Measurements from ENCODE around the gene SRGAP2. TPM values are rescaled to one million over a fixed set of nuclear protein-coding genes. Genes with fewer than 3 reads are reported as not detected.
"Not testable (repeated sequence)": the region's sequence is repeated elsewhere in the genome, so short reads cannot be mapped to it uniquely, and the experiment has no call there.

The SRGAP2 gene
- total RNA-seq, 1 experiment from 2014 or later, result 72.1 TPM

DNA sequence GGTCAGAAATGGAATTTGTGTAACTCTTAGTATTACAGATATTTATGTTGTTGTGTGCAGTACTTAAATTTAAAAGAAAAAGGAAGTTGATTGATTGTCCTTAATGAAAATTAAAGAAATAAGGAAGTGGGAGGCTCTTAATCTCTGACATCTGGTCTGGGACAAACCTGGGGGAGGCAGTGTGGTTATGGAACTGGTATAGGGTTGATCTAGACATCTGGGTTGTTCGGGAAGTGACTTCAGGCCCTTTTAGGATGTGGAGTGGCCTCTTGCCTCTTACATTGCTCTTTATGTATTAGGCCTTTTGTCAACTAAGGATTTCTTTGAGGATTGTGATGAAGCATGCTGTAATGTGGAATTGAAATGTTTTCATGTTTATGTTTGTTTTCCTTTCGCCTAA is 15.4 kb downstream of the SRGAP2 start:
- BruUV-seq (replicated peaks); intact Hi-C loops (cut with micrococcal nuclease); CTCF ChIA-PET: not testable (repeated sequence)

DNA sequence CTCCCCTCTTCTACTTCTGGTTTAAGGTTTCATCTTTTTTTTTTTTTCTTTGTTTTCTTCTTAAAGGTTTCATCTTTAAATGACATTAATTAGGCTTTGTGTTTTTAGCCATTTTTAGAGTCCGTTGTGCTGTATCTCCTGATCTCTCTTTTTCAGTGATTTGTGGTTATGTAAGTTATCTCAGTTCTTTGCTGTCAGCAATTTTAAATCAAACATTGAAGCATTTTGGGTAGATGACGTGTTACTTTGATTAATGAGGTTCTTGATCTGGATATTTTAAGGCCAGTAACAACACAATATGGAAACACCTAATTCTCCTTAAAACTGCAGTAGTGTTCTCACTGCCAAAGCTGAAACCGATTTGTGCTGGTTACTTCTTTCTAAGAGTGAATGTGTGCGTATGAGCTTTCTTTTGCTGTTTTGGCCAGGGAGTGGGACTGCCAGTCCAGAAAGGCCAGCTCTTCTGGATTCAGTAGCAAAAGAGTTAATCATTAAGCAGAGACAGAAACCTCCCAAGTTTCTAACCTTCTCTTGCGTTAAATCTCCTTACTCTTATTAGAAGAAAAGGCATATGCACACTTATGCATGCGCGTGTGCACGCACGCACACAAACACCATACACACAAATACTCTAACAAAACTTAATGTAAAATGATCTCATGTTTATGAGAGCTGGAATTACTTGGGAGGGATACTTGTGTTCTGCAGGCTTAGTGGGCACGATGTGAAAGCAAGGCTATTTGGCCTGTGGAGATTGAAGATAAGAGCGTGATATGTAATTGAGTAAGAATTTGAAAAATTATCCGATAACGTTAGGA is 16.4 kb downstream of the SRGAP2 start:
- H3K9me3 Mint-ChIP-seq (ENCODE audit: unreplicated experiment); H3K4me3 Mint-ChIP-seq (ENCODE audit: unreplicated experiment); intact Hi-C loops (cut with micrococcal nuclease); H3K27ac Mint-ChIP-seq (ENCODE audit: low read depth, unreplicated experiment); H3K4me1 Mint-ChIP-seq (ENCODE audit: insufficient read depth, unreplicated experiment); BruUV-seq (replicated peaks); H3K27me3 Mint-ChIP-seq (ENCODE audit: insufficient read depth, unreplicated experiment); CTCF ChIA-PET; DNase-seq (ENCODE audit: unreplicated experiment); POLR2A ChIA-PET; H3K36me3 Mint-ChIP-seq (ENCODE audit: insufficient read depth, unreplicated experiment): not testable (repeated sequence)

More for the DNA sequence above, 15.4 kb downstream of the SRGAP2 start:
- H3K4me1 Mint-ChIP-seq (ENCODE audit: insufficient read depth, unreplicated experiment); H3K27ac Mint-ChIP-seq (ENCODE audit: low read depth, unreplicated experiment); DNase-seq (ENCODE audit: unreplicated experiment); H3K4me3 Mint-ChIP-seq (ENCODE audit: unreplicated experiment); H3K9me3 Mint-ChIP-seq (ENCODE audit: unreplicated experiment); H3K27me3 Mint-ChIP-seq (ENCODE audit: insufficient read depth, unreplicated experiment); H3K36me3 Mint-ChIP-seq (ENCODE audit: insufficient read depth, unreplicated experiment); POLR2A ChIA-PET: not testable (repeated sequence)

DNA sequence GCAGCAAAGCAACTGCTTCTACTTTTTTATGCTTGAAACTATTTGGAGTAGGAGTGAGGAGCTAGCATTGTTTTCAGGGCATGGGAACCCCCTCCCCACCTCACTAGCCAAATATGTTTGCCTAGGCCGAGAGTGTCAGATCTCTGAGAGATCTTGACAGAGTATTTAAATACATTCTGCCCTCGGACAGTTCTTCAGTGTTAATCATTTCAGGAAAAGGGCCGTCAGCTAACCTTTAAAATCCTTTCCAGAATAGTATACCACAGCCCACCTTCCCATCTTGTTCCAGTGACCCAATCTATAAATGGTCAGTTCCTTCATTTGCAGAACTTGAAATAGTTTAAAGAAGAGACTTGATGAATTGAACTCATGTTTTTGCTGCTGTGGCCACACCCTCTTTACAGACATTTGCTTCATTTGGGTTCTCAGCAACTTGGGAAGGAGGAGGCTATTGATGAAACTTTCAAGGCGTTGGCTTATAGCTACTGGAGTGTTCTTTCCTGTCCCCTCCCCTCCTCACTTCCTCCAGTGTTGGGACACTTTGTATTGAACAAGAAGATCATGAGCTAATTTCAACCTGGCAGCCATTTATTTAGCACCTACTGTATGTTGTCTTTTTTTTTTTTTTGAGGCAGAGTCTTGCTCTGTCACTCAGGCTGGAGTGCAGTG is 17.1 kb downstream of the SRGAP2 start:
- H3K4me1 Mint-ChIP-seq (ENCODE audit: insufficient read depth, unreplicated experiment); DNase-seq (ENCODE audit: unreplicated experiment); POLR2A ChIA-PET; H3K36me3 Mint-ChIP-seq (ENCODE audit: insufficient read depth, unreplicated experiment); H3K27ac Mint-ChIP-seq (ENCODE audit: low read depth, unreplicated experiment); H3K27me3 Mint-ChIP-seq (ENCODE audit: insufficient read depth, unreplicated experiment); BruUV-seq (replicated peaks); CTCF ChIA-PET; H3K4me3 Mint-ChIP-seq (ENCODE audit: unreplicated experiment); H3K9me3 Mint-ChIP-seq (ENCODE audit: unreplicated experiment); intact Hi-C loops (cut with micrococcal nuclease): not testable (repeated sequence)

DNA sequence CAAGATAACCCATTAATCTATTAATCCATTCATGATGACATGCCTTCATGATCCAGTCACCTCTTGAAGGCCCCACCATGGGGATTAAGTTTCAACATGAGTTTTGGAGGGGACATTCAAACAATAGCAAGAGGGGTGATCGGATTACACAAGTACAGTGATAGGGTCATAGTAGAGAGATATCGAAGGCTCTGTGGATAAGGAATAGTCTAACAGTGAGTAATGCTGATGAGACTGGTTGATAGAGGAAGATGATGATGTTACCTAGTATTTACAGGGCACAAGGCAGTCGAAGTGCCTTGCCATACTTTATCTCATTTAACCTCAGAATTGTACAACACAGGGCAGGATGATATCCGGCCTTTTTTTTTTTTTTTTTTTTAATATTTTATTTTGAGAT is 18.2 kb downstream of the SRGAP2 start:
- H3K9me3 Mint-ChIP-seq (ENCODE audit: unreplicated experiment); BruUV-seq (replicated peaks); H3K4me3 Mint-ChIP-seq (ENCODE audit: unreplicated experiment); H3K4me1 Mint-ChIP-seq (ENCODE audit: insufficient read depth, unreplicated experiment); intact Hi-C loops (cut with micrococcal nuclease); CTCF ChIA-PET; POLR2A ChIA-PET; H3K27ac Mint-ChIP-seq (ENCODE audit: low read depth, unreplicated experiment); H3K27me3 Mint-ChIP-seq (ENCODE audit: insufficient read depth, unreplicated experiment); DNase-seq (ENCODE audit: unreplicated experiment); H3K36me3 Mint-ChIP-seq (ENCODE audit: insufficient read depth, unreplicated experiment): not testable (repeated sequence)

DNA sequence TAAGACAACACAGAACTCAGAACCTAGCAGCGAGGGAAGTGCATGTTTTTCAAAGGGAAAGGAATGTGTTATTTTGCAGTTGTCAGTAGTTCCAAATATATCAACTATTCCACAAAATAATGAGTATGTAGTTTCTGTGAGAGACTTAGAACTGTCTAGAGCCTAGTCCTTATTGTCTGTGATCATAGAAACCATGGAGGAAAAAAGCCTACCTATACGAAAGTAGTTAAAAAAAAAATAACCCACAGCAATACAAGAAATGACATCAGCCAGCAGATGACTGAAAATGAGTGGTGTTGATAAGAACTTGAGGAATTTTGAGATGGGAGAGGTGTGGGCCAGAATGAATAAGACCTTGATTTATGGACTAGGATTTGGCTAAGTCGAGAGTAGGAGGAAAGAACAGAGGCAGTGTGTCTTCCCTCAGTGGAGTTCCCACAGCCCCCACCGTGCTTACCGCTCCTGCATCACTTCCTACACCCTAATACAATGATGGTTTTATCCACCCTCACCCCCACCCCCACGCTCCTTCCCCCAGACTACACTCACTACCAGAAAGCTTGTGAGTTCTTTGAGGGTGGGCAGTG is 20.9 kb downstream of the SRGAP2 start:
- H3K27ac Mint-ChIP-seq (ENCODE audit: low read depth, unreplicated experiment); CTCF ChIA-PET; BruUV-seq (replicated peaks); H3K4me3 Mint-ChIP-seq (ENCODE audit: unreplicated experiment); H3K27me3 Mint-ChIP-seq (ENCODE audit: insufficient read depth, unreplicated experiment); DNase-seq (ENCODE audit: unreplicated experiment); H3K4me1 Mint-ChIP-seq (ENCODE audit: insufficient read depth, unreplicated experiment); intact Hi-C loops (cut with micrococcal nuclease); H3K9me3 Mint-ChIP-seq (ENCODE audit: unreplicated experiment); H3K36me3 Mint-ChIP-seq (ENCODE audit: insufficient read depth, unreplicated experiment); POLR2A ChIA-PET: not testable (repeated sequence)

DNA sequence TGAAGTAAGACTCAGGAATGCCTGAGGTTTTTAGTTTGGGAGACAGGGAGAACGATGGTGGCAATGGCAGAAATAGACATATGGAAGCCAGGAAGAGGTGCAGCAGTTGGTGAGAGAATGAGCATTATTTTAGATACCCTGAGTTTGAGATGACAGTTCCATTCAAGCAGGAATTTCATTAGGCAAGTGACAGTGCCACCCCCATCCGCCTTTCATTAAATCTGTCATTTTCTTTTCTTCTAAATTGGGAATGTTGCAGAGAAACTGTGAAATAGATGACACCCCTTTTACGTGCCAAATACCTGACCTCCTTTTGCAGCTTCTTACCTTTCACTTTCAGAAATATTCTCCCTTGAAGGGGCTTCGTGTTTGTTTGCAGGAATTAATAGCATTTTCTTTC is 22.0 kb downstream of the SRGAP2 start:
- H3K36me3 Mint-ChIP-seq (ENCODE audit: insufficient read depth, unreplicated experiment); POLR2A ChIA-PET; BruUV-seq (replicated peaks); H3K4me3 Mint-ChIP-seq (ENCODE audit: unreplicated experiment); H3K27me3 Mint-ChIP-seq (ENCODE audit: insufficient read depth, unreplicated experiment); CTCF ChIA-PET; H3K27ac Mint-ChIP-seq (ENCODE audit: low read depth, unreplicated experiment); H3K4me1 Mint-ChIP-seq (ENCODE audit: insufficient read depth, unreplicated experiment); DNase-seq (ENCODE audit: unreplicated experiment); H3K9me3 Mint-ChIP-seq (ENCODE audit: unreplicated experiment); intact Hi-C loops (cut with micrococcal nuclease): not testable (repeated sequence)

DNA sequence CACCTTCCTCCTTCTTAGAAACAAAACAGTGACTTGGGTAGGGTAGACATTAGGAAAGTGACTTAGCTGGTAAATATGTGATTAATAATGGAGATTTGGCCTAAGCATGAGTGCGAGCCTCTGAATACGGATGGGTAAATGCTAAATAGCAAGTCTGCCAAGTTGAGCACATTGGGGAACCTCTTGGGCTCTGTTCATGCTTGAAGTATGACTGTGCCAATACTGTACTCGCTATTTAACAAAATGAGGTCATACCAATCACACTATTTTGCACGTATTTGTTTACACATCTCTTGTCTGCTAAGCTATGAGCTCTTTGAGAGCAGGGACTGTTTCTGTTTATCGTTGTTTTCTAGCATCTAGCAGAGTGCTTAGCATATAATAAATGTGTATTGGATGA is 23.5 kb downstream of the SRGAP2 start:
- BruUV-seq (replicated peaks); H3K27me3 Mint-ChIP-seq (ENCODE audit: insufficient read depth, unreplicated experiment): not testable (repeated sequence)

DNA sequence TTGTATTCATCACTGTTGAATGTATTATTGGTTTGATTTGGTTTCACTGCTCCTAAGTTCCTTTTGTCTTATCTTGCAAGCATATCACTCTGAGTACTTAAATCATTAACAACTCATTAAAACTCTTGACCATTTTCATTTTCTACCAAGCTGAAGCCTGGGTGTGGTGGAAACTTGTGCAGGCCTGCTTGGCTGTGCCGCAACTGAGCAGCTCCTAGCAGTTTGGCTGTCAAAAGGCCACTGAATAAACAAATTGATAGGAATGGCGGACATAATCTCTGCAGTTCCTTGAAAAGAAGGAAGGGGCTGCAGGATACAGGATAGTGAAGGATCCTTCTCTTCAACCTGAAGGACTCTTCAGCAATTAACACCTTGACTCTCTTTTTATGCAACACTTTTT is 25.9 kb downstream of the SRGAP2 start:
- POLR2A ChIA-PET; H3K27me3 Mint-ChIP-seq (ENCODE audit: insufficient read depth, unreplicated experiment); H3K4me3 Mint-ChIP-seq (ENCODE audit: unreplicated experiment); BruUV-seq (replicated peaks); CTCF ChIA-PET; H3K4me1 Mint-ChIP-seq (ENCODE audit: insufficient read depth, unreplicated experiment); H3K9me3 Mint-ChIP-seq (ENCODE audit: unreplicated experiment); H3K36me3 Mint-ChIP-seq (ENCODE audit: insufficient read depth, unreplicated experiment); H3K27ac Mint-ChIP-seq (ENCODE audit: low read depth, unreplicated experiment); intact Hi-C loops (cut with micrococcal nuclease); DNase-seq (ENCODE audit: unreplicated experiment): not testable (repeated sequence)

More for the DNA sequence above, 23.5 kb downstream of the SRGAP2 start:
- POLR2A ChIA-PET; H3K9me3 Mint-ChIP-seq (ENCODE audit: unreplicated experiment); CTCF ChIA-PET; H3K27ac Mint-ChIP-seq (ENCODE audit: low read depth, unreplicated experiment); H3K36me3 Mint-ChIP-seq (ENCODE audit: insufficient read depth, unreplicated experiment); intact Hi-C loops (cut with micrococcal nuclease); DNase-seq (ENCODE audit: unreplicated experiment); H3K4me3 Mint-ChIP-seq (ENCODE audit: unreplicated experiment); H3K4me1 Mint-ChIP-seq (ENCODE audit: insufficient read depth, unreplicated experiment): not testable (repeated sequence)

DNA sequence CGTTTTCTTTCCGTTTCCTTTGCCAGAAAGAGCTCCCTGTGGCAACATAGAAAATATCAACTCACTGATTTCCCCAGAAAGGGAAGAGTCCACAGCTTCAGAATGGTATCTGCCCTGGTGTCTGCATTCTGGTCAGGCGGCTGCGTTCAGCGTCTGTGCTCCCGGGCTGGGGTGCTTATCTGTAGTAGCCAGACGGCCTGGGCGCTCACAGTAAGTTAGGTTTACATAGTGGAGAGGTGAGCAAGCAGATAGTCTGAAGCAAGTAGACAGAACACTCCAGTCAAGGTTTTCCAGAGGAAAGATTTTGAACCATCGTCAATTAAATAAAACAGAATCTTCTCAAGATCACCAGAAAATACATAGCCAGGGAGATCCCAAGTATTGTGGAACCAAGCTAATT is 28.6 kb downstream of the SRGAP2 start:
- H3K27me3 Mint-ChIP-seq (ENCODE audit: insufficient read depth, unreplicated experiment); CTCF ChIA-PET; H3K4me3 Mint-ChIP-seq (ENCODE audit: unreplicated experiment); BruUV-seq (replicated peaks); intact Hi-C loops (cut with micrococcal nuclease); POLR2A ChIA-PET; H3K36me3 Mint-ChIP-seq (ENCODE audit: insufficient read depth, unreplicated experiment); H3K27ac Mint-ChIP-seq (ENCODE audit: low read depth, unreplicated experiment); H3K4me1 Mint-ChIP-seq (ENCODE audit: insufficient read depth, unreplicated experiment); DNase-seq (ENCODE audit: unreplicated experiment); H3K9me3 Mint-ChIP-seq (ENCODE audit: unreplicated experiment): not testable (repeated sequence)

Data from MCF 10A (cell line).